Measurements from ENCODE around the gene OOSP4A. TPM values are rescaled to one million over a fixed set of nuclear protein-coding genes. Genes with fewer than 3 reads are reported as not detected.

The OOSP4A gene
- total RNA-seq, 1 donor from 2014 or later: not detected

DNA sequence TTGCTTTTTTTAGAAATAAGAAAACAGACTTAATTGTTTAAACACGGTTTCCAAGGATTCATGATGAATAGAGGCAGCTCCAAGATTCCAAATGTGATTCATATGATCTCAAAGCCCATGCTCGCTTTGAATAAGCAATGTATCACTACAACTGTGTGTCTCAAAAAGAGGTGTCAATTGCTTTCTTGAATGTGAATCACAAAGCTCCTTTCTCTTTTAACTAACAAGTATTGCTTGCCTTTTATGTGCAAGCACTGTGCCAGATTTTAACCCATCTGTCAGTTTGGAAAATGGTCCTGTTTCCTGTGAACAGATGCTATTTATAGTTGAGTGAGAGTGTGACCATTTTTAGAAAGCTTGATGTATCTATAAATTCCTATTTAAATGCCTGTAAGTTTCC lies 19.1 kb upstream of the OOSP4A start:
- Mint-ChIP-seq H3K36me3 (ENCODE audit: low read depth, unreplicated experiment) (peaks cover 4% of the 10 kb centered on the region), H3K27ac (ENCODE audit: unreplicated experiment) (no peak overlapping the region), H3K27me3 (ENCODE audit: unreplicated experiment) (no peaks in the 10 kb centered on the region), H3K4me3 (ENCODE audit: unreplicated experiment) (no peak overlapping the region), H3K4me1 (ENCODE audit: unreplicated experiment) (no peaks in the 10 kb centered on the region), H3K9me3 (ENCODE audit: unreplicated experiment) (peaks cover 4% of the 10 kb centered on the region)
- no peak for DNase-seq (ENCODE audit: low spot score)
- TF ChIP-seq, protein P1, sequence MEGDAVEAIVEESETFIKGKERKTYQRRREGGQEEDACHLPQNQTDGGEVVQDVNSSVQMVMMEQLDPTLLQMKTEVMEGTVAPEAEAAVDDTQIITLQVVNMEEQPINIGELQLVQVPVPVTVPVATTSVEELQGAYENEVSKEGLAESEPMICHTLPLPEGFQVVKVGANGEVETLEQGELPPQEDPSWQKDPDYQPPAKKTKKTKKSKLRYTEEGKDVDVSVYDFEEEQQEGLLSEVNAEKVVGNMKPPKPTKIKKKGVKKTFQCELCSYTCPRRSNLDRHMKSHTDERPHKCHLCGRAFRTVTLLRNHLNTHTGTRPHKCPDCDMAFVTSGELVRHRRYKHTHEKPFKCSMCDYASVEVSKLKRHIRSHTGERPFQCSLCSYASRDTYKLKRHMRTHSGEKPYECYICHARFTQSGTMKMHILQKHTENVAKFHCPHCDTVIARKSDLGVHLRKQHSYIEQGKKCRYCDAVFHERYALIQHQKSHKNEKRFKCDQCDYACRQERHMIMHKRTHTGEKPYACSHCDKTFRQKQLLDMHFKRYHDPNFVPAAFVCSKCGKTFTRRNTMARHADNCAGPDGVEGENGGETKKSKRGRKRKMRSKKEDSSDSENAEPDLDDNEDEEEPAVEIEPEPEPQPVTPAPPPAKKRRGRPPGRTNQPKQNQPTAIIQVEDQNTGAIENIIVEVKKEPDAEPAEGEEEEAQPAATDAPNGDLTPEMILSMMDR (IDR thresholded peaks at IDR 0.05; ENCODE audit: unreplicated experiment): no peak

DNA sequence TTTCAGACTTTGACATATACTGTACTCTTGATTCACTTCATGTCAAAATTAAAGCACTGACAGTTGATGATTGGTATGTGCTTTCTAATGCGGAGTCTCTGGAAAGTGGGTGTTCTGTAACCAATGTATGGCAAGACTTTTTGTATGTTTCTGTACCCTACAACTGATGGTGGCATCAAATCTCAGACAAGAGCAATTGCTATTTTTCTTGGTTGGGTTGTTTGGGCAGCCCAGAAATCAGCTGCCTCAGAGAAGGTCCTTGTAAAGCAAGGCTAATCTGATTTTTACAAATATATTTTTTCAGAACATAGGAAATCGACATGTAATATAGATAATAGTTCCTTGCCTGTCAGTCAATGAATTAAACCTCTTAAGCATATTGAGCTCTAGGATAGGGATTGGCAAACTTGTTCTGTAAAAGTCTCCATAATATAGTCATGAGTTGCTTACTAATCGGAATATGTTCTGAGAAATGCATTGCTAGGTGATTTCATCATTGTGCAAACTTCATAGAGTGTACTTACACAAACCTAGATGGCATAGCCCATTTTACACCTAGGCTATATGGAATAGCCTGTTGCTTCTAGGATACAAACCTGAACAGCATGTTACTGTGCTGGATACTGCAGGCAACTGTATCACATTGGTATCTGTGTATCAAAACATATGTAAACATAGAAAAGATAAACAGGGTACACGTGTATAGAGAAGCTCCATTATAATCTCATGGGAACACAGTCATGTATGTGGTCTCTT lies 10.2 kb upstream of the OOSP4A start:
- Mint-ChIP-seq H3K4me1 (ENCODE audit: unreplicated experiment) (peaks cover 4% of the 10 kb centered on the region), H3K4me3 (ENCODE audit: unreplicated experiment) (no peak overlapping the region), H3K27ac (ENCODE audit: unreplicated experiment) (no peak overlapping the region), H3K36me3 (ENCODE audit: low read depth, unreplicated experiment) (no peaks in the 10 kb centered on the region), H3K27me3 (ENCODE audit: unreplicated experiment) (no peaks in the 10 kb centered on the region), H3K9me3 (ENCODE audit: unreplicated experiment) (no peaks in the 10 kb centered on the region)
- TF ChIP-seq, protein P1 (IDR thresholded peaks at IDR 0.05; ENCODE audit: unreplicated experiment): no peak
- no peak for DNase-seq (ENCODE audit: low spot score)

DNA sequence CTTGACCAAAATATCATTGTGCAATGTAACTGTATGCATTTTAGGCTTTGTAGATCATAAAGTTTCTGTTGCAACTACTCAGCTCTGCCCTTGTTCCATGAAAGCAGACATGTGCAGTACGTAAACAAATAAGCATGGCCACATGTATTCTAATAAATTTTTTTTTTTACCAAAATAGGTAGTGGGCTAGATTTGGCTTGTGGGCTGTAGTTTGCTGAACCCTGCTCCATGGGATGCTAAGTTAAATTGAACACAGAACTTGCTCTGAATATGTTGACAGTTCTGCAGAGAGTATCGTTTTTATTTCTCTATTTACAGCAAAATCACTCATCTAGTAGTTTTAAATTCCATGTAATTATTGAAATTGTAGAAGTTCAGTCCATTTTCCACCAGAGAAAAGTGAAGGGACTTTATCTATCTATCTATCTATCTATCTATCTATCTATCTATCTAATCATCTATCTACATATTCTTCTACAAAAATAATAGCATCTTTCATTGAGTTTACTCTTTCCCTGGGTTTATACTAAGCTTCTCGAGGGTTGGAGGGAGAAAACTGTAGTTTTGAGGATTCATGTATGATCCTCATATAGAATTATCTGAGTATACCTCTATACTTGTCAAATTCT lies 9.5 kb upstream of the OOSP4A start:
- H3K4me1 Mint-ChIP-seq (ENCODE audit: unreplicated experiment): peaks cover 4% of the 10 kb centered on the region
- H3K27ac Mint-ChIP-seq (ENCODE audit: unreplicated experiment): no peak overlapping the region
- no peaks in the 10 kb centered on the region for H3K36me3 Mint-ChIP-seq (ENCODE audit: low read depth, unreplicated experiment)
- H3K4me3 Mint-ChIP-seq (ENCODE audit: unreplicated experiment): no peak overlapping the region
- DNase-seq (ENCODE audit: low spot score): no peak
- H3K27me3 Mint-ChIP-seq (ENCODE audit: unreplicated experiment): no peaks in the 10 kb centered on the region
- no peaks in the 10 kb centered on the region for H3K9me3 Mint-ChIP-seq (ENCODE audit: unreplicated experiment)
- TF ChIP-seq, protein P1 (IDR thresholded peaks at IDR 0.05; ENCODE audit: unreplicated experiment): no peak

DNA sequence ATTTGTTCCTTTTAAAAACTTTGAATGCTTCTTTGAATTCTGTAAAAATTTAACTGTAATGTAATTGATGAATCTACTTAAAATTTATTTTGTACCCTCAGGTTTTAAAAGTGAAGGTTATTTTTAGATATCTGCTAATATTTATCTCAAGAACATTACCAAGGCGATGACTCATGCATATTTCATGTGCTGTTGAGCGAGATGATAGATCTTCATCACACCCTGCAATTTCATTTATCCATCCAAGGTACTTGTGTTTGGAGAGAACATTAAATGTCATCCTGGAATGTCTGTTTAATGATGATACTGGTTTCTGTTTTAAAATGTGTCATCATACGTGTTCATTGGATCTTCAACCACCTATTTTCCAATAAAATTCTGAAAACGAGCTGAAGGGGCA lies 6.7 kb upstream of the OOSP4A start:
- Mint-ChIP-seq H3K9me3 (ENCODE audit: unreplicated experiment) (no peaks in the 10 kb centered on the region), H3K36me3 (ENCODE audit: low read depth, unreplicated experiment) (no peaks in the 10 kb centered on the region), H3K27me3 (ENCODE audit: unreplicated experiment) (no peaks in the 10 kb centered on the region), H3K27ac (ENCODE audit: unreplicated experiment) (no peak overlapping the region), H3K4me3 (ENCODE audit: unreplicated experiment) (no peak overlapping the region), H3K4me1 (ENCODE audit: unreplicated experiment) (peaks cover 10% of the 10 kb centered on the region)
- TF ChIP-seq, protein P1 (IDR thresholded peaks at IDR 0.05; ENCODE audit: unreplicated experiment): no peak
- no peak for DNase-seq (ENCODE audit: low spot score)
